D721Med (cell line): Measurements from ENCODE around the gene RNASE11.

ENCODE experiments used
- DNase-seq: peaks from one replicate; pipeline ENCODE4 v3.0.0; 2011; ENCODE audit warnings: low spot score; ENCODE audit not compliant: insufficient read length
- FAIRE-seq: peaks from 2 replicates; lab custom pipeline; 2011; peaks lifted over from hg19 to GRCh38; lab: Jason Lieb, UNC
- CTCF ChIP-seq: IDR thresholded peaks from 2 replicates; pipeline ENCODE4 v1.5.1; 2012; ENCODE audit warnings: mild to moderate bottlenecking, control low read depth; ENCODE audit not compliant: insufficient read depth; ENCODE audit errors: missing control alignments

RNASE11 gene

GRCh38 chr14:20539906-20540305 is 47.9 kb downstream of the RNASE11 start:
- DNase-seq, result no peak
- FAIRE-seq, result no peak
- no peak for TF ChIP-seq CTCF
